HL-60 (cell line): ENCODE results near the gene EFR3B.

ENCODE experiments used
- CTCF ChIP-seq: IDR thresholded peaks from one replicate; pipeline ENCODE4 v1.5.1; 2011; ENCODE audit warnings: low read length, control low read depth, inconsistent platforms; ENCODE audit not compliant: insufficient read depth
- POLR2AphosphoS5 ChIP-seq: IDR thresholded peaks from 2 replicates; pipeline ENCODE4 v1.6.1; 2012; ENCODE audit warnings: low read depth
- TF ChIP-seq, protein P1 (sequence below): IDR thresholded peaks from 2 replicates; pipeline ENCODE4 v1.6.1; 2012; ENCODE audit warnings: low read depth; ENCODE audit not compliant: insufficient replicate concordance

GRCh38 chr2:25155401-25155800 lies 113.5 kb downstream of the EFR3B start:
- TF ChIP-seq POLR2AphosphoS5 (no peak), CTCF (no peak)
- TF ChIP-seq, protein P1, sequence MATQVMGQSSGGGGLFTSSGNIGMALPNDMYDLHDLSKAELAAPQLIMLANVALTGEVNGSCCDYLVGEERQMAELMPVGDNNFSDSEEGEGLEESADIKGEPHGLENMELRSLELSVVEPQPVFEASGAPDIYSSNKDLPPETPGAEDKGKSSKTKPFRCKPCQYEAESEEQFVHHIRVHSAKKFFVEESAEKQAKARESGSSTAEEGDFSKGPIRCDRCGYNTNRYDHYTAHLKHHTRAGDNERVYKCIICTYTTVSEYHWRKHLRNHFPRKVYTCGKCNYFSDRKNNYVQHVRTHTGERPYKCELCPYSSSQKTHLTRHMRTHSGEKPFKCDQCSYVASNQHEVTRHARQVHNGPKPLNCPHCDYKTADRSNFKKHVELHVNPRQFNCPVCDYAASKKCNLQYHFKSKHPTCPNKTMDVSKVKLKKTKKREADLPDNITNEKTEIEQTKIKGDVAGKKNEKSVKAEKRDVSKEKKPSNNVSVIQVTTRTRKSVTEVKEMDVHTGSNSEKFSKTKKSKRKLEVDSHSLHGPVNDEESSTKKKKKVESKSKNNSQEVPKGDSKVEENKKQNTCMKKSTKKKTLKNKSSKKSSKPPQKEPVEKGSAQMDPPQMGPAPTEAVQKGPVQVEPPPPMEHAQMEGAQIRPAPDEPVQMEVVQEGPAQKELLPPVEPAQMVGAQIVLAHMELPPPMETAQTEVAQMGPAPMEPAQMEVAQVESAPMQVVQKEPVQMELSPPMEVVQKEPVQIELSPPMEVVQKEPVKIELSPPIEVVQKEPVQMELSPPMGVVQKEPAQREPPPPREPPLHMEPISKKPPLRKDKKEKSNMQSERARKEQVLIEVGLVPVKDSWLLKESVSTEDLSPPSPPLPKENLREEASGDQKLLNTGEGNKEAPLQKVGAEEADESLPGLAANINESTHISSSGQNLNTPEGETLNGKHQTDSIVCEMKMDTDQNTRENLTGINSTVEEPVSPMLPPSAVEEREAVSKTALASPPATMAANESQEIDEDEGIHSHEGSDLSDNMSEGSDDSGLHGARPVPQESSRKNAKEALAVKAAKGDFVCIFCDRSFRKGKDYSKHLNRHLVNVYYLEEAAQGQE, result no peak
